Panc1 (cell line): Measurements from ENCODE around the gene DDX10.

Source experiments
- CTCF ChIP-seq: fragments of 450-650 bp; IDR thresholded peaks from 2 replicates; pipeline ENCODE4 v1.5.1; 2017; ENCODE audit warnings: mild to moderate bottlenecking
- POLR2AphosphoS5 ChIP-seq: IDR thresholded peaks from 2 replicates; pipeline ENCODE4 v1.6.1; 2012; ENCODE audit warnings: mild to moderate bottlenecking, low read depth, low read length, moderate library complexity
- REST ChIP-seq, 2 experiments: IDR thresholded peaks; 2 replicates each; pipeline ENCODE4 v1.6.1; 2011 to 2012; ENCODE audit warnings: low read depth in 2 of 2, control low read depth in 1 of 2, low read length in 1 of 2, mild to moderate bottlenecking in 1 of 2, moderate library complexity in 1 of 2; ENCODE audit not compliant: insufficient read depth in 1 of 2
- SIN3A ChIP-seq: IDR thresholded peaks from 2 replicates; pipeline ENCODE4 v1.6.1; 2012; ENCODE audit warnings: low read depth, mild to moderate bottlenecking, low read length, moderate library complexity, borderline replicate concordance; ENCODE audit not compliant: insufficient read depth

GRCh38 chr11:108819957-108820356 lies 155.1 kb downstream of the DDX10 start:
- TF ChIP-seq CTCF, result no peak
- no peak for TF ChIP-seq REST (IDR thresholded peaks at IDR 0.05; ENCODE audit: insufficient read depth in 1 of 2, low read depth in 2 of 2, low read length in 1 of 2)
- no peak for TF ChIP-seq SIN3A
- no peak for TF ChIP-seq POLR2AphosphoS5
